SK-N-SH (cell line): ENCODE data around the gene UNC5CL. TPM values are rescaled to one million over a fixed set of nuclear protein-coding genes. Genes with fewer than 3 reads are reported as not detected.

Experiments
- CTCF ChIA-PET: fragments of 300-600, 350-600 bp; formaldehyde crosslinking; extraction: SDS; loops from one replicate; lab custom pipeline; 2021; lab: Yijun Ruan, JAX
- POLR2A ChIA-PET: fragments of 350-600 bp; sonication (Branson Sonifier 250); formaldehyde crosslinking; extraction: SDS; loops from one replicate; lab custom pipeline; 2020; ENCODE audit warnings: antibody characterized with exemption, inconsistent platforms; lab: Yijun Ruan, JAX
- DNase-seq: peaks from one replicate; pipeline ENCODE4 v3.0.0; 2012
- H2AFZ ChIP-seq: fragments of 200-600 bp; sonication (generic); 2 replicates; pipeline ENCODE4 v1.8.1; 2016; ENCODE audit warnings: antibody characterized with exemption, mild to moderate bottlenecking, low read depth
- H3F3A ChIP-seq: fragments of 200-600 bp; sonication (generic); replicated peaks from 2 replicates; pipeline ENCODE3; 2016; ENCODE audit warnings: antibody characterized with exemption, mild to moderate bottlenecking; ENCODE audit not compliant: insufficient read depth
- H3K27ac ChIP-seq, 2 experiments: fragments of 200-500 bp in 1 of 2; fragments of 200-600 bp in 1 of 2; sonication (Bioruptor generic) in 1 of 2; sonication (generic), shearing (Covaris generic) in 1 of 2; 2 replicates each; pipeline versions ENCODE4 v1.5.1 to v1.6.1; 2014 to 2016; ENCODE audit warnings: low read depth in 2 of 2, inconsistent platforms in 1 of 2, low read length in 1 of 2, mild to moderate bottlenecking in 1 of 2, mixed read lengths in 1 of 2
- H3K27me3 ChIP-seq: fragments of 200-600 bp; sonication (generic), shearing (Covaris generic); 2 replicates; pipeline ENCODE4 v1.6.1; 2016; ENCODE audit warnings: mixed run types; ENCODE audit not compliant: insufficient read depth
- H3K36me3 ChIP-seq, 2 experiments: fragments of 200-500 bp in 1 of 2; fragments of 200-600 bp in 1 of 2; sonication (Bioruptor generic) in 1 of 2; sonication (generic) in 1 of 2; replicated peaks in 1 of 2; 2 replicates each; pipeline versions ENCODE3 to v1.5.1; 2014 to 2016; ENCODE audit warnings: low read length in 1 of 2, mild to moderate bottlenecking in 1 of 2; ENCODE audit not compliant: insufficient read depth in 2 of 2, control insufficient read depth in 1 of 2
- H3K4me1 ChIP-seq, 2 experiments: fragments of 200-500 bp in 1 of 2; fragments of 200-600 bp in 1 of 2; sonication (Bioruptor generic) in 1 of 2; sonication (generic), shearing (Covaris generic) in 1 of 2; 2 replicates each; pipeline versions ENCODE4 v1.5.1 to v1.6.1; 2014 to 2016; ENCODE audit warnings: low read depth in 1 of 2, low read length in 1 of 2, mixed run types in 1 of 2; ENCODE audit not compliant: insufficient read depth in 2 of 2, control insufficient read depth in 1 of 2
- H3K4me2 ChIP-seq: fragments of 200-600 bp; sonication (generic), shearing (Covaris generic); 2 replicates; pipeline ENCODE4 v1.6.1; 2017; ENCODE audit warnings: mixed run types
- H3K4me3 ChIP-seq, 2 experiments: fragments of 200-500 bp in 1 of 2; fragments of 200-600 bp in 1 of 2; sonication (Bioruptor generic) in 1 of 2; sonication (generic), shearing (Covaris generic) in 1 of 2; 2 replicates each; pipeline versions ENCODE4 v1.5.1 to v1.8.1; 2014 to 2016; ENCODE audit warnings: low read depth in 2 of 2, inconsistent platforms in 1 of 2, low read length in 1 of 2, mild to moderate bottlenecking in 1 of 2, mixed read lengths in 1 of 2, moderate library complexity in 1 of 2
- H3K79me2 ChIP-seq: fragments of 200-600 bp; sonication (generic); 2 replicates; pipeline ENCODE4 v1.8.1; 2017; ENCODE audit warnings: mild to moderate bottlenecking; ENCODE audit not compliant: insufficient read depth
- H3K9ac ChIP-seq: fragments of 200-600 bp; sonication (generic); 2 replicates; pipeline ENCODE4 v1.6.1; 2017; ENCODE audit warnings: mixed run types
- H3K9me2 ChIP-seq: fragments of 200-600 bp; sonication (generic); 2 replicates; pipeline ENCODE4 v1.6.1; 2017; ENCODE audit warnings: mixed run types
- H3K9me3 ChIP-seq: fragments of 200-600 bp; sonication (generic); 2 replicates; pipeline ENCODE4 v1.6.1; 2017; ENCODE audit warnings: mixed run types, mild to moderate bottlenecking, moderate library complexity
- H4K20me1 ChIP-seq: fragments of 200-600 bp; sonication (generic); 2 replicates; pipeline ENCODE4 v1.6.1; 2017; ENCODE audit warnings: mild to moderate bottlenecking, mixed run types; ENCODE audit not compliant: insufficient read depth
- CHD2 ChIP-seq: fragments of 150-350 bp; IDR thresholded peaks from 2 replicates; pipeline ENCODE4 v1.6.1; 2018; ENCODE audit warnings: low read length; ENCODE audit not compliant: partially characterized antibody
- CTCF ChIP-seq: fragments of 200-600 bp; sonication (generic); IDR thresholded peaks from 2 replicates; pipeline ENCODE4 v1.6.1; 2017; ENCODE audit warnings: antibody characterized with exemption, mild to moderate bottlenecking, moderate library complexity
- EP300 ChIP-seq, 2 experiments: IDR thresholded peaks; 2 replicates each; pipeline versions ENCODE4 v1.4.0 to v1.6.1; 2012; ENCODE audit warnings: borderline replicate concordance in 1 of 2, low read depth in 1 of 2, low read length in 1 of 2
- FOSL2 ChIP-seq: IDR thresholded peaks from 2 replicates; pipeline ENCODE4 v1.4.0; 2012; ENCODE audit warnings: low read depth, mild to moderate bottlenecking, moderate library complexity, borderline replicate concordance
- FOXM1 ChIP-seq: IDR thresholded peaks from 2 replicates; pipeline ENCODE4 v1.4.0; 2012; ENCODE audit warnings: low read depth, mild to moderate bottlenecking
- GATA2 ChIP-seq: sonication (generic); formaldehyde crosslinking; IDR thresholded peaks from 2 replicates; pipeline ENCODE4 v1.5.0; 2020; ENCODE audit warnings: mild to moderate bottlenecking, missing genetic modification reagents
- IRF3 ChIP-seq: fragments of 150-350 bp; IDR thresholded peaks from 2 replicates; pipeline ENCODE4 v1.6.1; 2016; ENCODE audit warnings: mild to moderate bottlenecking, low read depth, low read length
- JUND ChIP-seq: IDR thresholded peaks from 2 replicates; pipeline ENCODE4 v1.4.0; 2012
- MEF2A ChIP-seq: IDR thresholded peaks from 2 replicates; pipeline ENCODE4 v1.4.0; 2012; ENCODE audit warnings: low read depth, borderline replicate concordance
- POLR2AphosphoS5 ChIP-seq: IDR thresholded peaks from 2 replicates; pipeline ENCODE4 v1.6.1; 2012; ENCODE audit warnings: low read depth, low read length
- RCOR1 ChIP-seq: fragments of 150-350 bp; IDR thresholded peaks from 2 replicates; pipeline ENCODE4 v1.6.1; 2017; ENCODE audit warnings: antibody characterized with exemption, low read length
- REST ChIP-seq: IDR thresholded peaks from 2 replicates; pipeline ENCODE4 v1.6.1; 2012; ENCODE audit warnings: mild to moderate bottlenecking, low read depth, low read length, moderate library complexity
- RXRA ChIP-seq: IDR thresholded peaks from 2 replicates; pipeline ENCODE4 v1.4.0; 2012; ENCODE audit warnings: low read depth, mild to moderate bottlenecking, borderline replicate concordance
- TAF1 ChIP-seq: IDR thresholded peaks from 2 replicates; pipeline ENCODE4 v1.6.1; 2012; ENCODE audit warnings: low read depth, mild to moderate bottlenecking, low read length, moderate library complexity, borderline replicate concordance
- TEAD4 ChIP-seq: IDR thresholded peaks from 2 replicates; pipeline ENCODE4 v1.4.0; 2012; ENCODE audit warnings: mild to moderate bottlenecking, borderline replicate concordance; ENCODE audit not compliant: insufficient read depth
- YY1 ChIP-seq: IDR thresholded peaks from 2 replicates; pipeline ENCODE4 v1.4.0; 2012; ENCODE audit warnings: low read depth, mild to moderate bottlenecking
- ZBTB33 ChIP-seq: IDR thresholded peaks from 2 replicates; pipeline ENCODE4 v1.4.0; 2012; ENCODE audit warnings: low read depth, borderline replicate concordance
- WGBS: methylation state at CpG from one replicate; pipeline ENCODE4 v1.1.6; 2017; ENCODE audit warnings: low lambda C conversion rate; 5-methylcytosine and 5-hydroxymethylcytosine counted together
- polyA plus RNA-seq, 3 experiments: library from polyadenylated mRNA; depleted of rRNA; stranded (reverse); fragments of >200 nt; gene quantifications; 2 replicates each; pipeline ENCODE4 v1.2.3, GENCODE V29; 2012

Gene UNC5CL
- polyA plus RNA-seq, 1 of the 3 experiments (the other 2 are of a cell fraction), result 0.10 TPM

GRCh38 chr6:41080621-41081020 is 41.6 kb upstream of the UNC5CL start:
- no peak overlapping the region for H3K4me3 ChIP-seq

GRCh38 chr6:41079080-41079479 is 40.1 kb upstream of the UNC5CL start:
- peak overlapping the region in 1 of 2 experiments; percentile 11; a peak in 1 of 4 replicates for H3K27ac ChIP-seq
- peak; percentile 90 for TF ChIP-seq GATA2 (CRISPR knock-in tag)
- no peak for TF ChIP-seq POLR2AphosphoS5
- peak; percentile 32 for TF ChIP-seq CHD2
- TF ChIP-seq TEAD4, result no peak
- no peak for TF ChIP-seq CTCF
- TF ChIP-seq ZBTB33, result no peak
- no peak for TF ChIP-seq FOXM1
- no peak for TF ChIP-seq MEF2A
- TF ChIP-seq IRF3, result no peak
- TF ChIP-seq EP300 (IDR thresholded peaks at IDR 0.05; ENCODE audit: borderline replicate concordance in 1 of 2, low read depth in 1 of 2, low read length in 1 of 2), result peak in 1 of 2 experiments; percentile 63; a peak in 1 of 4 replicates
- TF ChIP-seq YY1, result no peak
- TF ChIP-seq RXRA, result no peak
- peak; percentile 93 for TF ChIP-seq RCOR1
- no peak for TF ChIP-seq REST
- no peak for TF ChIP-seq JUND
- TF ChIP-seq FOSL2, result no peak
- TF ChIP-seq, all 33 proteins: peak for 4
- Histone ChIP-seq H3K79me2 (peaks cover 98% of the 10 kb centered on the region), H3K9ac (no peak overlapping the region), H2AFZ (no peak overlapping the region), H3K9me3 (no peaks in the 10 kb centered on the region), H3K36me3 (peaks cover 42 to 64% of the 10 kb centered on the region in 2 experiments), H3K9me2 (no peaks in the 10 kb centered on the region), H3K4me3 (no peak overlapping the region), H3K27me3 (no peaks in the 10 kb centered on the region), H4K20me1 (peaks cover 57% of the 10 kb centered on the region), H3F3A (peaks cover 6% of the 10 kb centered on the region), H3K4me2 (no peak overlapping the region), H3K4me1 (peaks cover 17 to 23% of the 10 kb centered on the region in 2 experiments)
- WGBS, result 68% methylated on average over 1 of the region's 1 CpG
- POLR2A ChIA-PET, result no interaction called here
- peak; percentile 54 for DNase-seq
- CTCF ChIA-PET, result interaction anchor here (1.0 to 1.1 kb wide), 2 partner anchors 14 to 59 kb away, joined by 3 read pairs; no protein-coding TSS in a partner anchor

More at GRCh38 chr6:41080621-41081020, 41.6 kb upstream of the UNC5CL start:
- ChIA-PET CTCF (interaction anchor here (0.6 kb wide), 1 partner anchor 9 kb away, joined by 3 read pairs; no protein-coding TSS in a partner anchor), POLR2A (no interaction called here)
- Histone ChIP-seq H3K79me2 (peaks cover 91% of the 10 kb centered on the region), H4K20me1 (peaks cover 46% of the 10 kb centered on the region), H3K27me3 (no peaks in the 10 kb centered on the region), H2AFZ (no peak overlapping the region), H3K9me2 (no peaks in the 10 kb centered on the region), H3K27ac (no peak overlapping the region), H3K9me3 (no peaks in the 10 kb centered on the region), H3K9ac (no peak overlapping the region), H3K4me2 (no peak overlapping the region), H3F3A (no peaks in the 10 kb centered on the region), H3K4me1 (peaks cover 5 to 12% of the 10 kb centered on the region in 2 experiments; a peak in 3 of 4 replicates), H3K36me3 (peaks cover 56 to 74% of the 10 kb centered on the region in 2 experiments)
- 96% methylated on average over 2 of the region's 2 CpGs for WGBS
- TF ChIP-seq TAF1, result no peak
- no peak for DNase-seq
